MG63 (cell line): ENCODE measurements around the gene CHM. TPM values are rescaled to one million over a fixed set of nuclear protein-coding genes. Genes with fewer than 3 reads are reported as not detected.
"Not testable (repeated sequence)": the region's sequence is repeated elsewhere in the genome, so short reads cannot be mapped to it uniquely, and the experiment has no call there.

Experiments
- DNase-seq: peaks from one replicate; pipeline ENCODE4 v3.0.0-alpha.2; 2020
- H3K27me3 ChIP-seq: fragments of 250-450 bp; sonication (Bioruptor Pico); 2 replicates; pipeline ENCODE4 v1.5.1; 2020; ENCODE audit warnings: mild to moderate bottlenecking, moderate library complexity
- H3K36me3 ChIP-seq: fragments of 250-450 bp; sonication (Bioruptor Pico); 2 replicates; pipeline ENCODE4 v1.5.1; 2020; ENCODE audit warnings: mild to moderate bottlenecking, moderate library complexity
- H3K4me3 ChIP-seq: fragments of 250-450 bp; sonication (Bioruptor Pico); 2 replicates; pipeline ENCODE4 v1.5.1; 2020; ENCODE audit warnings: mild to moderate bottlenecking, moderate library complexity
- H3K9me3 ChIP-seq: fragments of 250-450 bp; sonication (Bioruptor Pico); 2 replicates; pipeline ENCODE4 v1.5.1; 2020; ENCODE audit warnings: mild to moderate bottlenecking, moderate library complexity
- total RNA-seq: library from RNA; depleted of rRNA; stranded (reverse); fragments of >200 nt; shearing (Covaris generic); gene quantifications from 2 replicates; pipeline ENCODE4 v1.2.3, GENCODE V29; 2014; ENCODE audit warnings: low replicate concordance; rRNA removed

CHM gene, protein sequence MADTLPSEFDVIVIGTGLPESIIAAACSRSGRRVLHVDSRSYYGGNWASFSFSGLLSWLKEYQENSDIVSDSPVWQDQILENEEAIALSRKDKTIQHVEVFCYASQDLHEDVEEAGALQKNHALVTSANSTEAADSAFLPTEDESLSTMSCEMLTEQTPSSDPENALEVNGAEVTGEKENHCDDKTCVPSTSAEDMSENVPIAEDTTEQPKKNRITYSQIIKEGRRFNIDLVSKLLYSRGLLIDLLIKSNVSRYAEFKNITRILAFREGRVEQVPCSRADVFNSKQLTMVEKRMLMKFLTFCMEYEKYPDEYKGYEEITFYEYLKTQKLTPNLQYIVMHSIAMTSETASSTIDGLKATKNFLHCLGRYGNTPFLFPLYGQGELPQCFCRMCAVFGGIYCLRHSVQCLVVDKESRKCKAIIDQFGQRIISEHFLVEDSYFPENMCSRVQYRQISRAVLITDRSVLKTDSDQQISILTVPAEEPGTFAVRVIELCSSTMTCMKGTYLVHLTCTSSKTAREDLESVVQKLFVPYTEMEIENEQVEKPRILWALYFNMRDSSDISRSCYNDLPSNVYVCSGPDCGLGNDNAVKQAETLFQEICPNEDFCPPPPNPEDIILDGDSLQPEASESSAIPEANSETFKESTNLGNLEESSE
- total RNA-seq = 8.0 and 15.5 TPM in 2 replicates

DNA sequence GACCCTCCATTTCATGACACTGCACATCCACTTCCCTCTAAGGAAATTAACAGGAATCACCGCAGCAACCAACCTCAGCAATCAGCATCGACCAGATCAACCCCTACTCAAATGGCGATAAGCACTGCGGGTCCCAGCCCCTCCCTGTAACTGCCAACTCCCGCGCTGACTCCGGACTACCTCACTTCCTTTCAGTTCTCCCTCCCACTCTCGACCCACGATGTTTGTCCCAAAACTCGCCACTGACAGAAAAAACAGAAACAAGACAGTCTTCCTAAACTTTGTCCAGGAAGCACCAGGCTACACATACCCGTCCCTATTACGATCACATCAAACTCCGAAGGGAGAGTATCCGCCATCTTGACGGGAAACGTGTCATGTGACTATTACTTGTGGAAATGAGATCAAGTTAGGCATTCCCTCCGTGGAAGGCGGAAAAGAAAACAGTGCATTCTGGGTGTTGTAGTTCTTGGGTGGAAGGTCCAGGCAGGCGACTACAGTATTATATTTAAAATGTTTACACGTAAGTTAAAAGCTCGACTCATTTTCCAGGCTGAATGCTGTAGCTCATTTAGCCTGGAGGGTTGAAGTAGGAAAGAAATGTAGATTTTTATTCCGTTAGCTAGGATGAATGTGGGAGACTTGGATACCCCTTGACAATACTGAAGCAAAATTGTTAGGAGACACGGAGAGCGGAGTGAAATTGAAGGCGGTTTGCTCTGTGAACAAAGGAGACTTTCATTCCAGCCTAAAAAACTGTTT, at the start of gene CHM:
Gene CHM, minus strand, starts transcription at position 385 of the 762 bp plus-strand sequence. Its CDS starts 26 bp downstream, at position 359.
- Histone ChIP-seq H3K9me3 (no peaks in the 10 kb centered on the region), H3K27me3 (no peaks in the 10 kb centered on the region), H3K36me3 (no peaks in the 10 kb centered on the region; the same call in 1 of the 2 replicates), H3K4me3 (peak within 1 kb of the TSS; percentile 62)
- DNase-seq = peak; percentile 40

DNA sequence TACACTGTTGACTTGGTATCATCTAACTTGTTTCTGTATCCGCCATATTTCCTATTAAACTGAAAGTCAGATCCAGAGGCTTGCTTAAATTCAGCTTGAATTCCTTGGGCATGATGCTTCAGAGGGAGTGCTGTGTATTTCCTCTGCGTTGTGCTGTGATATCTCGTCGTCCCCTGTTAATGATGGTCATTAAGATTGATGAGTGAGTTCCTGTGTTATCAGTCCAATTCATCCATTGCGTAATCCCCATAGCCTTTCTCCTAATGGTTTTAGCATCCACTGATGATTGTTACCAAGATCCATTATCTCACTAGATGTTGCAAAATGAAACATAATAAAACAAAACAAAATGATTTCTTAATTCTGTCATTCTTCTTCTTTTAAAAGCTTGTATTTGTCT, 31.3 kb upstream of the CHM start:
- DNase-seq = no peak
- Histone ChIP-seq H3K9me3 (no peaks in the 10 kb centered on the region), H3K4me3 (no peak overlapping the region), H3K36me3 (no peaks in the 10 kb centered on the region), H3K27me3 (no peaks in the 10 kb centered on the region)

DNA sequence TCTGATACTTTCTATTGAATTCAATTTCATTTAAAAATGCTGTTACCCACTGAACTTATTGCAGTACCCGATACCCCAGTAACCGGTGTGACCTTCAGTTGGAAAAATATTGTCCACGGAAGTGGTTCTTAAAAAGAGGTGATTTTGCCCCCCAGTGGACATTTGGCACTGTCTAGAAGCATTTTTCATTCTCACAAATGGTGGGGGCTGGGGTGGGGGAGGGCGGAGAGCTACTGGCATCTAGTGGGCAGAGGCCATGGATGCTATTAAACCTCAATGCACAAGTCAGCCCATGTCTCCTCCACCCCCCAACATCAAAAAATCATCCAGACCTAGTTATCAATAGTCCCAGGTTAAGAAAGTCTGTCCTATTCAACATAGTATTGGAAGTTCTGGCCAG, 19.6 kb upstream of the CHM start:
- H3K4me3 ChIP-seq = no peak overlapping the region
- H3K27me3 ChIP-seq = no peaks in the 10 kb centered on the region
- no peaks in the 10 kb centered on the region for H3K36me3 ChIP-seq
- H3K9me3 ChIP-seq = no peaks in the 10 kb centered on the region
- DNase-seq = no peak

GRCh38 chrX:86061407-86061806, 14.0 kb upstream of the CHM start:
- DNase-seq = no peak
- Histone ChIP-seq H3K9me3 (no peaks in the 10 kb centered on the region), H3K36me3 (no peaks in the 10 kb centered on the region), H3K27me3 (no peaks in the 10 kb centered on the region), H3K4me3 (no peak overlapping the region)

DNA sequence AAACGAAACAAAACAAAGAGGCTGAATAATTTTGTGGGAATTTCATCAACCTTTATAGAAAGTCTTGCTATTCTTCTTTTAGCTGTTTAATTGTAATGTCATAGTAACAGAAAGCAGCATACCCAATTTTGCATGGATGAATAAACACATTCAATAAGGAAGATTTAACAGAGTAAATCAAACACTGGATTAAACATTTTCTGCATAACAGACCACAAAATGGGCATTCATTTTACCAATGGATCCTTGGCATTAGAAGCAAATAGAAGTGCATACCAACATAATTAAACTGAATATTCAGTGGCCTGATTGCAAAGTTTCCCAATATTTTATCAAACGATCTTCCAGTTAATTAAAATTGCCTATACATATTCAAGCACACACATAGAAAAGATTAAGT, 4.4 kb upstream of the CHM start:
- Histone ChIP-seq H3K4me3 (no peak overlapping the region), H3K9me3 (no peaks in the 10 kb centered on the region)
- no peak for DNase-seq

DNA sequence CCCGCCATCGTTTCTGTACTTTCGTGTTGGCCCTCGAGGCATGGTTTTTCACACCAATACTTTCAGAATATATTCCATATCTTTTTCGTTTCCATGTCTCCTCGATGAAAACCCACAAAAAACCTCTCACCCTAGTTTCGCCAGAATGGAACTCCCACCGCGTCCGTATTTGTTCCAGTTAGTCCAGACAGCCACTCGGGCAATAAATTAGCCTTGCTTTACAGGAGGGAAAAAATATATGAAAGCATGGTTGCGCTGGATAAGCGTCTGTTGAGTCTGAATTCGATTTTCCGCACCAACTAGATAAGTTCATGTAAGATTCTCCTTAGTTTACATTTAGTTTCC, 550 bp upstream of the CHM start:
- H3K9me3 ChIP-seq = no peaks in the 10 kb centered on the region
- H3K36me3 ChIP-seq = no peaks in the 10 kb centered on the region; the same call in 1 of the 2 replicates
- no peak for DNase-seq
- H3K27me3 ChIP-seq = no peaks in the 10 kb centered on the region
- H3K4me3 ChIP-seq = peak overlapping the region; percentile 62

More for the DNA sequence above, 4.4 kb upstream of the CHM start:
- no peaks in the 10 kb centered on the region for H3K36me3 ChIP-seq
- no peaks in the 10 kb centered on the region for H3K27me3 ChIP-seq

DNA sequence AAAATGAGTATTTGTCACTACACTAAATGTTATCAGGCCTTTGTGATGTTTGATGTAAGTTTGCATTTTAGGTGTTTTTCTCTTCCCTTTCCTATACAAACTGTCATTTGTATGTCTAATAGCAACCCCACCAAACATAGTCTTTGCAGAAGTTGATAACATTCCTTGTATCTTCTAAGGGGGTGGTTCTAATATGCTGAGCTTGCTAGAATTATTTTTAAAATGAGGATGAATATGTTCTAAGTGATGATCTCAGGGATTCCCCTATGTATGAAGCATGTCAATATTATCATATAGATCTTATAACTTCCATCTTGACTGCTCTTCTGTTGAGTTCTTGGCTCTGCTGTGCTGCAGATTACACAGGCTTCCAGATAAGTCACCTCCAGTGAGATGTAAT, 3.1 kb downstream of the CHM start:
- H3K36me3 ChIP-seq = no peaks in the 10 kb centered on the region; the same call in 1 of the 2 replicates
- DNase-seq = no peak
- H3K9me3 ChIP-seq = no peaks in the 10 kb centered on the region
- H3K4me3 ChIP-seq = no peak overlapping the region
- H3K27me3 ChIP-seq = no peaks in the 10 kb centered on the region

DNA sequence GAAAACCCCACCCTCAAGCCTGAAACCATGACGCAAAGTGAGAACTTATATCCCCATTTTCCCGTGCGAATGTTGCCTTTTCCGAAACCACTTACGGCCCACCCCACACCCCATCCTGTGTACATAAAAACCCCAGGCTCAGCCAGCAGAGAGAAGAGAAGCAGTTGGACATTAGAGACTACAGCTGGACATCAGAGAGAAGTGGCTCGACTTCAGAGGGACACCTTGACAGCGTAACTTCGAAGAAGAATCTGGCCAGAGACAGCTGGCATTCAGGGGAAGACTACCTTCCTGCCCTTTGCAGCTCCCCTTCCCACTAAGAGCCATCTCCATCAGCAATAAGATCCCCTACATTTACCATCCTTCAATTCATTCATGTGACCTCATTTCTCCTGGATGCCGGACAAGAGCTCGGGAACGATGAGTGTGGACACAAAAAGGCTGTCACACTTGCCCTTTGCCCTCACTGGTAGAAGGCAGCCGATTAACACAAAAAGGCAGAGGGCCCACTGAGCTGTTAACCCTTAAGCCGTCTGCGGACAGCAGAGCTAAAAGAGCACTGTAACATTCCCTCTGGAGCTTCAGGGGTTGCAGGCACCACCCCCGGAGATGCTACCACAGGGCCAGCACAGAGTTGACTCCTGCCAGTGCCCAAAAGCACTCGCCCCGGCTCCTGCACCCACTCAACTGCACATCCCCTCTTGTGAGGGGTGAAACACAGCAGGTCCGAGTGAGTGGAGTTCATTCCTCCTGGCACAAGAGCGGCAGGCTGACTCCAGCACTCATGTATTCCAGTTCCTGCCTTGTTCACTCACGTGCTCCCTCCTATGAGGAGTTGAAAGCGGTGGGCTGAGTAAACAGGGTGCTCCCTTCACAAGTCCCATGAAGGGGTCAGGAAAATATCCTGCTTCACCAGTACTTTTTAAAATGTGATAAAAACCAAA, 7.5 kb downstream of the CHM start:
- Histone ChIP-seq H3K36me3 (no peaks in the 10 kb centered on the region; the same call in 1 of the 2 replicates), H3K4me3 (no peak overlapping the region), H3K27me3 (no peaks in the 10 kb centered on the region), H3K9me3 (no peaks in the 10 kb centered on the region)
- DNase-seq = no peak

DNA sequence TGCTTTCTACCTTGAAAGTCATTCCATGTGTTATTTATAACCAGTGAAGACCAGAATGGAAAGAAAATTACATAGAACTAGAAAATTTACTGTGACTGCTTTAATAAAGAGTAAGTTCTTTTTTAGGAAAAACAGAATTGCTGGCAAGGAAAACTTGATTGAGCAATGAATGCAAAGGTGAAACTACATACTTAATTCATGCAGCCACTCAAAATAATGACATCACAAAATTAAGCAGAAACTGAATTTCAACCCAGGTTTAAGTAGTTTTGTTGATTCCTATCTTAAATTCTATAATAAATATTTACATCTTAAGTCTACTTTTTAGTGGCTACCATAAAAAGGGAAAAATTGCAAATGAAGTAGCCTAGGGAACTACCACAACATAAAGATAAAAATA, 14.0 kb downstream of the CHM start:
- no peak overlapping the region for H3K4me3 ChIP-seq
- no peaks in the 10 kb centered on the region for H3K9me3 ChIP-seq
- H3K27me3 ChIP-seq = no peaks in the 10 kb centered on the region
- no peak for DNase-seq
- no peaks in the 10 kb centered on the region for H3K36me3 ChIP-seq

DNA sequence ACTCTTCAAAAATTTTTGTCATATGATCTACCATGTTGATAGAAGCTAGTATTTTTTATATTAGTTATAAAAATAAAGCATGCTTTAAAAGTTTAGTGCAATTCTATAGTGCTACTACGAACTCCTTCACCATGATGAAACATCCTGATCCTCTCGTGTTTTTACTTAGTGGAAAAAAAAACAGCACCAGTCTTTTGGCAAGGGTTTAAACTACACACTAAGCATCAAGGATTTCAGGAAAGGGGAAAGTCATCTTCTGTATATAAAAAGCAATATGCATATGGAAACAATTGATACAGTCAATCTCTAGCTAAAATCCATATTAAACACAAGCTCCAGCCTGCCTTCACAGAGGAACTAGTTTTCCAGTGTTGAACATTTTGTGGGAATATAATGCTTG, 18.7 kb downstream of the CHM start:
- H3K36me3 ChIP-seq = no peaks in the 10 kb centered on the region
- H3K4me3 ChIP-seq = no peak overlapping the region
- H3K27me3 ChIP-seq = no peaks in the 10 kb centered on the region
- H3K9me3 ChIP-seq = no peaks in the 10 kb centered on the region
- DNase-seq = no peak

GRCh38 chrX:86023811-86024210, 23.5 kb downstream of the CHM start:
- H3K9me3 ChIP-seq = no peaks in the 10 kb centered on the region
- H3K4me3 ChIP-seq = no peak overlapping the region
- no peaks in the 10 kb centered on the region for H3K36me3 ChIP-seq
- DNase-seq = no peak
- H3K27me3 ChIP-seq = no peaks in the 10 kb centered on the region

DNA sequence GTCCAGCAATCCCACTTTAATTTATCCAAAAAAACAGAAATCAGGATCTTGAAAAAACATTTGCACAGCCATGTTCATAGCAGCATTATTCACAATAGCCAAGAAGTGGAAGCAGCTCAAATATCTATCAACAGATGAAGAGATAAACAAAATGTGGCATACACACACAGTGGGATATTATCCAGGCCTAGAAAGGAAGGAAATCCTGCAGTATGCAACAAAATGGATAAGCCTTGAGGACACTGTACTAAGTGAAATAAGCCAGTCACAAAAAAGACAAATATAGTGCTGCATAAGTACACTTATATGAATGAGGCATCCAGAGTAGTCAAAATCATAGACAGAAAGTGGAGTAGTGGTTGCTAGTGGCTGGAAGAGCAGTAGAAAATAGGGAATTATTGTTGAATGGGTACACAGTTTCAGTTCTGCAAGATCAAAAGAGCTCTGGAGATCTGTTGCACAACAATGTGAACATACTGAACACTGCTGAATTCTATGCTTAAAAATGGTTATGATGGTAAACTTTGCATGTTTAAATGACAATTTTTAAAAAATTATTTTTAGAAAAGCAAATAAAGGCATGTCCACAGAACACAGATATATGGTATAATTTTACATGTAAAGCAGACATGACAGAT, 25.6 kb downstream of the CHM start:
- Histone ChIP-seq H3K4me3 (no peak overlapping the region), H3K9me3 (no peaks in the 10 kb centered on the region), H3K27me3 (no peaks in the 10 kb centered on the region), H3K36me3 (no peaks in the 10 kb centered on the region)
- no peak for DNase-seq

DNA sequence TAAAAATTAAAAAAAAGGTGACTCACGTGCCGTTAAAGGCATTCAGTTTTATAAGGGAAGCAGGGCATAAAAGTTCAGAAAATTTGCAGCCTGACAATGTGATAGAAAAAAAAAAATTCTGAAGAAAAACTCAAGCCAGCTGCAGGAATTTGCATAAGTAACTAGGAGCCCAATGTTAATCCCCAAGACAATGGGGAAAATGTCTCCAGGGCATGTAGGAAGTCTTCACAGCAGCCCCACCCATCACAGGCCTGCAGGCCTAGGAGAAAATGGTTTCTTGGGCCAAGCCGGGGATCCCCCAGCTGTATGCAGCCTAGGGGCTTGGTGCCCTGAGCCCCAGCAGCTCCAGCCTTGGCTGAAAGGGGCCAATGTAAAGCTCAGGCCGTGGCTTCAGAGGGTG, 31.2 kb downstream of the CHM start:
- H3K27me3 ChIP-seq = no peaks in the 10 kb centered on the region
- DNase-seq = no peak

DNA sequence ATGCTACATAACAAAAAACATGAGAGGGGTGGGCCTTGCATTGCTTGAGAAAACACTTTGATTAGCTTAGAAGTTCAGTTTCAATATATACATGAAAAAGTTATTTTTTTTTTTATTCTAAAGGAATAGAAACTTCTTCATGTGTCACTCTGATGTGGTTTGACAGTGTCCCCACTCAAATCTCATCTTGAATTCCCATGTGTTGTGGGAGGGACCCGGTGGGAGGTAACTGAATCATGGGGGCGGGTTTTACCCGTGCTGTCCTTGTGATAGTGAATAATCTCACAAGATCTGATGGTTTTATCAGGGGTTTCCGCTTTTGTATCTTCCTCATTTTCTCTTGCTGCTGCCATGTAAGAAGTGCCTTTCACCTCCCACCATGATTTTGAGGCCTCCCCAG, 32.4 kb downstream of the CHM start:
- not testable (repeated sequence) for H3K27me3 ChIP-seq, H3K36me3 ChIP-seq, H3K4me3 ChIP-seq, DNase-seq, H3K9me3 ChIP-seq

More for the DNA sequence above, 31.2 kb downstream of the CHM start:
- Histone ChIP-seq H3K36me3 (no peaks in the 10 kb centered on the region), H3K9me3 (no peaks in the 10 kb centered on the region), H3K4me3 (no peak overlapping the region)

- Histone ChIP-seq H3K4me3 (no peak overlapping the region), H3K27me3 (no peaks in the 10 kb centered on the region), H3K9me3 (no peaks in the 10 kb centered on the region), H3K36me3 (no peaks in the 10 kb centered on the region)
- no peak for DNase-seq
Observed at GRCh38 chrX:86014421-86014820, 32.9 kb downstream of the CHM start.

- no peaks in the 10 kb centered on the region for H3K9me3 ChIP-seq
- DNase-seq = no peak
- H3K27me3 ChIP-seq = no peaks in the 10 kb centered on the region
- H3K4me3 ChIP-seq = no peak overlapping the region
- H3K36me3 ChIP-seq = no peaks in the 10 kb centered on the region
Observed at GRCh38 chrX:86013792-86014191, 33.6 kb downstream of the CHM start.
